PC-3 (cell line): ENCODE measurements around the gene ZNF697. TPM values are rescaled to one million over a fixed set of nuclear protein-coding genes. Genes with fewer than 3 reads are reported as not detected.
"Not testable (repeated sequence)": the region's sequence is repeated elsewhere in the genome, so short reads cannot be mapped to it uniquely, and the experiment has no call there.

Source experiments
- ATAC-seq: fragments of 200-7000 bp; cut with Tn5 transposase; 2 replicates; pipeline ENCODE4 v1.9.1; 2020; ENCODE audit warnings: mild to moderate bottlenecking, moderate library complexity
- Bru-seq: library from RNA; stranded (reverse); fragments of 400-500 nt; gene quantifications from one replicate; lab custom pipeline; 2021; lab: Mats Ljungman, UMichigan
- BruChase-seq, 2 experiments: library from RNA; stranded (reverse); fragments of 400-500 nt; gene quantifications; one replicate each; lab custom pipeline; 2021; lab: Mats Ljungman, UMichigan
- BruUV-seq: library from RNA; stranded (reverse); fragments of 400-500 nt; replicated peaks from 2 replicates; lab custom pipeline; 2021; lab: Mats Ljungman, UMichigan
- CTCF ChIA-PET: fragments of 300-600 bp; sonication (Branson Sonifier 250); formaldehyde crosslinking; loops from one replicate; lab custom pipeline; 2022; ENCODE audit warnings: antibody characterized with exemption; lab: Charles Lee
- POLR2A ChIA-PET: fragments of 300-600 bp; sonication (Branson Sonifier 250); formaldehyde crosslinking; loops from one replicate; lab custom pipeline; 2022; ENCODE audit warnings: antibody characterized with exemption; ENCODE audit not compliant: unreplicated experiment; lab: Charles Lee
- DNase-seq: peaks from one replicate; pipeline ENCODE4 v3.0.0-alpha.2; 2015
- H2AFZ ChIP-seq: fragments of 300-600 bp; sonication (generic); 2 replicates; pipeline ENCODE4 v1.6.0; 2016; ENCODE audit warnings: antibody characterized with exemption, low read length
- H3F3A ChIP-seq: fragments of 300-600 bp; sonication (generic); one replicate; pipeline ENCODE4 v1.6.0; 2017; ENCODE audit warnings: antibody characterized with exemption, low read length, control low read depth, mild to moderate bottlenecking; ENCODE audit not compliant: unreplicated experiment
- H3K27ac ChIP-seq: fragments of 300-600 bp; sonication (generic); 2 replicates; pipeline ENCODE4 v1.5.1; 2016; ENCODE audit warnings: mild to moderate bottlenecking, low read length
- H3K27me3 ChIP-seq: fragments of 300-600 bp; sonication (generic); 2 replicates; pipeline ENCODE4 v1.6.1; 2016; ENCODE audit warnings: low read length, mixed read lengths
- H3K36me3 ChIP-seq: fragments of 300-600 bp; sonication (generic); 2 replicates; pipeline ENCODE4 v1.6.1; 2016; ENCODE audit warnings: low read depth, mixed run types, low read length, mixed read lengths
- H3K4me1 ChIP-seq: fragments of 300-600 bp; sonication (generic); 2 replicates; pipeline ENCODE4 v1.5.1; 2016; ENCODE audit warnings: low read length; ENCODE audit not compliant: insufficient read depth
- H3K4me2 ChIP-seq: fragments of 300-600 bp; sonication (generic); 2 replicates; pipeline ENCODE4 v1.6.0; 2016; ENCODE audit warnings: low read length
- H3K4me3 ChIP-seq: fragments of 300-600 bp; sonication (generic); 2 replicates; pipeline ENCODE4 v1.5.1; 2016; ENCODE audit warnings: mild to moderate bottlenecking, low read length, mixed read lengths
- H3K79me2 ChIP-seq: fragments of 300-600 bp; sonication (generic); 2 replicates; pipeline ENCODE4 v1.6.1; 2017; ENCODE audit warnings: low read length, mixed read lengths
- H3K9ac ChIP-seq: fragments of 300-600 bp; sonication (generic); 2 replicates; pipeline ENCODE4 v1.6.0; 2016; ENCODE audit warnings: mild to moderate bottlenecking, low read length
- H3K9me2 ChIP-seq: fragments of 300-600 bp; sonication (generic); replicated peaks from 2 replicates; pipeline ENCODE4 v1.6.1; 2016; ENCODE audit warnings: mixed run types, low read length, mixed read lengths
- H3K9me3 ChIP-seq: fragments of 300-600 bp; sonication (generic); 2 replicates; pipeline ENCODE4 v1.6.1; 2016; ENCODE audit warnings: low read length, mixed read lengths
- H4K20me1 ChIP-seq: fragments of 300-600 bp; sonication (generic); 2 replicates; pipeline ENCODE4 v1.6.1; 2016; ENCODE audit warnings: low read length, mixed read lengths
- CTCF ChIP-seq: fragments of 300-600 bp; sonication (generic); conservative IDR thresholded peaks from 2 replicates; pipeline ENCODE4 v1.5.1; 2017; ENCODE audit warnings: antibody characterized with exemption, low read depth, mild to moderate bottlenecking, low read length
- EZH2 ChIP-seq: fragments of 300-600 bp; sonication (generic); IDR thresholded peaks from one replicate; pipeline ENCODE4 v1.6.1; 2017; ENCODE audit warnings: antibody characterized with exemption, mild to moderate bottlenecking, low read length; ENCODE audit not compliant: unreplicated experiment
- EZH2phosphoT487 ChIP-seq: fragments of 300-600 bp; sonication (generic); IDR thresholded peaks from 2 replicates; pipeline ENCODE4 v1.6.1; 2018; ENCODE audit warnings: mild to moderate bottlenecking, antibody characterized with exemption, low read length, borderline replicate concordance
- intact Hi-C: fragments of 100-400 bp; cut with micrococcal nuclease; formaldehyde crosslinking; loops from 2 replicates; pipeline ENCODE4 v1.9.0; 2023
- long read RNA-seq: library from polyadenylated mRNA; unstranded; transcript quantifications from one replicate; pipeline ENCODE4 v2.0.0, GENCODE V29; 2021; ENCODE audit not compliant: unreplicated experiment
- total RNA-seq: library from RNA; depleted of rRNA; stranded (reverse); fragments of >200 nt; gene quantifications from 2 replicates; pipeline ENCODE4 v1.2.3, GENCODE V29; 2014; rRNA removed

The ZNF697 gene
- total RNA-seq (3.9 and 5.3 TPM in 2 replicates), Bru-seq, nascent RNA (percentile 70 among the genes with signal in this experiment), BruChase-seq, experiment 1, labeled RNA remaining after a 6-hour chase (percentile 72 among the genes with signal in this experiment), BruChase-seq, experiment 2, labeled RNA remaining after a 2-hour chase (percentile 73 among the genes with signal in this experiment)
- long read RNA-seq, partial matches to known transcripts = 0 of 3 reads
- long read RNA-seq, other reads (novel, unspliced or antisense) = 3 of 3 reads

- H3K4me2 ChIP-seq = peak within 1 kb of the TSS; percentile 98
- peak within 1 kb of the TSS; percentile 92 for H3K4me3 ChIP-seq
- DNase-seq = peak; percentile 95
- H3K9me2 ChIP-seq = no peaks in the 10 kb centered on the region
- peak; percentile 95 for ATAC-seq
- H3K9ac ChIP-seq = peak within 1 kb of the TSS; percentile 83
- peak within 1 kb of the TSS; percentile 91 for H2AFZ ChIP-seq
- H3K79me2 ChIP-seq = peaks cover 47% of the 10 kb centered on the region
- ChIA-PET CTCF (interaction anchor here (0.6 to 1.2 kb wide), 4 partner anchors 14 to 1721 kb away, joined by 3 to 11 read pairs (median 4); no protein-coding TSS in a partner anchor), POLR2A (interaction anchor here (0.6 kb wide), 1 partner anchor 12 kb away, joined by 3 read pairs; no protein-coding TSS in a partner anchor)
- BruUV-seq = TSS peak; percentile 33
- H3K36me3 ChIP-seq = no peaks in the 10 kb centered on the region
- no peaks in the 10 kb centered on the region for H3K27me3 ChIP-seq
- H3K27ac ChIP-seq = peak within 1 kb of the TSS; percentile 74
- intact Hi-C loops = loop anchor here (1.0 kb wide), 2 partner anchors 27 to 35 kb away; no protein-coding TSS in a partner anchor
- H3K4me1 ChIP-seq = peaks cover 20% of the 10 kb centered on the region
- H4K20me1 ChIP-seq = no peaks in the 10 kb centered on the region
- no peaks in the 10 kb centered on the region for H3K9me3 ChIP-seq
- H3F3A ChIP-seq = peaks cover 3% of the 10 kb centered on the region
- TF ChIP-seq EZH2phosphoT487 = 0 out of 2 replicates have a peak, but pooled peaks have one; percentile 36
- TF ChIP-seq EZH2 = no peak
These were observed at the start of gene ZNF697 for GRCh38 chr1:119647734-119648619. ZNF697 (minus strand) TSS chr1:119648266; CDS start chr1:119626100, 22,166 bp downstream.

- intact Hi-C loops = no loop called here
- Histone ChIP-seq H3K4me2 (no peak overlapping the region), H3K9me3 (peaks cover 3% of the 10 kb centered on the region; the same call in 1 of the 2 replicates), H3F3A (no peaks in the 10 kb centered on the region), H2AFZ (no peak overlapping the region), H3K9me2 (no peaks in the 10 kb centered on the region), H3K4me1 (peaks cover 2% of the 10 kb centered on the region; the same call in 1 of the 2 replicates), H3K27me3 (0 out of 2 replicates have a peak, but pooled peaks cover 4% of the 10 kb centered on the region), H4K20me1 (no peaks in the 10 kb centered on the region), H3K79me2 (no peaks in the 10 kb centered on the region), H3K4me3 (no peak overlapping the region), H3K36me3 (no peaks in the 10 kb centered on the region), H3K9ac (no peak overlapping the region), H3K27ac (no peak overlapping the region)
- no TSS peak for BruUV-seq
- POLR2A ChIA-PET = no interaction called here
- DNase-seq = no peak
- TF ChIP-seq CTCF (no peak), EZH2 (no peak), EZH2phosphoT487 (no peak)
- CTCF ChIA-PET = no interaction called here
- ATAC-seq = no peak
These were observed 49.5 kb upstream of the ZNF697 start for GRCh38 chr1:119697598-119697997.

- CTCF ChIA-PET, H3K27me3 ChIP-seq, H3K36me3 ChIP-seq, H3K27ac ChIP-seq, BruUV-seq, H4K20me1 ChIP-seq, H3K9me2 ChIP-seq, H3K4me3 ChIP-seq, POLR2A ChIA-PET, H3K9ac ChIP-seq, DNase-seq, H3K4me1 ChIP-seq, ATAC-seq, intact Hi-C loops, H3F3A ChIP-seq, H2AFZ ChIP-seq, H3K79me2 ChIP-seq, H3K4me2 ChIP-seq, H3K9me3 ChIP-seq: not testable (repeated sequence)
These were observed 48.8 kb upstream of the ZNF697 start for GRCh38 chr1:119696863-119697262.
